ENCODE measurements around the gene FAM24B.

The FAM24B gene

DNA sequence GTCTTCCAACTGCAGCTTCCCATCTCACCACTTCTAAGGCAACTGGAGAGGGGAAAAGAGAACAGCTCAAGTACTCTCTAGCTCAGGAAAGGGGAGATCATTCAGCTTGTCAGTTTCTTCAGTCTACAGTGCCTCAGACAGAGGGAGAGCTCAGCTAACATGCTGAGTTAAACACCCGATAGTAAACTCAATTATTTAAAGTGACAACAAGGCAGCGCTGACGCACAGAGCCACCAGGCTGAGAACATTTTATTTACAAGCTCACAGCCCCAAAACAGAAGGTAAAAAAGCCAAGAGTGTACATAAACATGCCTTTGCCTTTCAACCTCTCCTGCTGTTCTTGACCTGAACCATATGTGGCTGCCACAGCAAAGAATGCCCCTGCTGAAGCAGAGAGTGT, 23.6 kb downstream of the FAM24B start:
- ATAC-seq: peak; percentile 10; the same call in 1 of the 3 replicates
- TF ChIP-seq, protein P1, sequence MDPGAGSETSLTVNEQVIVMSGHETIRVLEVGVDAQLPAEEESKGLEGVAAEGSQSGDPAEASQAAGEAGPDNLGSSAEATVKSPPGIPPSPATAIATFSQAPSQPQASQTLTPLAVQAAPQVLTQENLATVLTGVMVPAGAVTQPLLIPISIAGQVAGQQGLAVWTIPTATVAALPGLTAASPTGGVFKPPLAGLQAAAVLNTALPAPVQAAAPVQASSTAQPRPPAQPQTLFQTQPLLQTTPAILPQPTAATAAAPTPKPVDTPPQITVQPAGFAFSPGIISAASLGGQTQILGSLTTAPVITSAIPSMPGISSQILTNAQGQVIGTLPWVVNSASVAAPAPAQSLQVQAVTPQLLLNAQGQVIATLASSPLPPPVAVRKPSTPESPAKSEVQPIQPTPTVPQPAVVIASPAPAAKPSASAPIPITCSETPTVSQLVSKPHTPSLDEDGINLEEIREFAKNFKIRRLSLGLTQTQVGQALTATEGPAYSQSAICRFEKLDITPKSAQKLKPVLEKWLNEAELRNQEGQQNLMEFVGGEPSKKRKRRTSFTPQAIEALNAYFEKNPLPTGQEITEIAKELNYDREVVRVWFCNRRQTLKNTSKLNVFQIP (CRISPR knock-in tag; IDR thresholded peaks at IDR 0.05; ENCODE audit: borderline replicate concordance, low read depth): no peak
- TF ChIP-seq TCF4 (CRISPR knock-in tag; IDR thresholded peaks at IDR 0.05; ENCODE audit: borderline replicate concordance): no peak
- TF ChIP-seq, protein P2, sequence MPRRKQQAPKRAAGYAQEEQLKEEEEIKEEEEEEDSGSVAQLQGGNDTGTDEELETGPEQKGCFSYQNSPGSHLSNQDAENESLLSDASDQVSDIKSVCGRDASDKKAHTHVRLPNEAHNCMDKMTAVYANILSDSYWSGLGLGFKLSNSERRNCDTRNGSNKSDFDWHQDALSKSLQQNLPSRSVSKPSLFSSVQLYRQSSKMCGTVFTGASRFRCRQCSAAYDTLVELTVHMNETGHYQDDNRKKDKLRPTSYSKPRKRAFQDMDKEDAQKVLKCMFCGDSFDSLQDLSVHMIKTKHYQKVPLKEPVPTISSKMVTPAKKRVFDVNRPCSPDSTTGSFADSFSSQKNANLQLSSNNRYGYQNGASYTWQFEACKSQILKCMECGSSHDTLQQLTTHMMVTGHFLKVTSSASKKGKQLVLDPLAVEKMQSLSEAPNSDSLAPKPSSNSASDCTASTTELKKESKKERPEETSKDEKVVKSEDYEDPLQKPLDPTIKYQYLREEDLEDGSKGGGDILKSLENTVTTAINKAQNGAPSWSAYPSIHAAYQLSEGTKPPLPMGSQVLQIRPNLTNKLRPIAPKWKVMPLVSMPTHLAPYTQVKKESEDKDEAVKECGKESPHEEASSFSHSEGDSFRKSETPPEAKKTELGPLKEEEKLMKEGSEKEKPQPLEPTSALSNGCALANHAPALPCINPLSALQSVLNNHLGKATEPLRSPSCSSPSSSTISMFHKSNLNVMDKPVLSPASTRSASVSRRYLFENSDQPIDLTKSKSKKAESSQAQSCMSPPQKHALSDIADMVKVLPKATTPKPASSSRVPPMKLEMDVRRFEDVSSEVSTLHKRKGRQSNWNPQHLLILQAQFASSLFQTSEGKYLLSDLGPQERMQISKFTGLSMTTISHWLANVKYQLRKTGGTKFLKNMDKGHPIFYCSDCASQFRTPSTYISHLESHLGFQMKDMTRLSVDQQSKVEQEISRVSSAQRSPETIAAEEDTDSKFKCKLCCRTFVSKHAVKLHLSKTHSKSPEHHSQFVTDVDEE (CRISPR knock-in tag; IDR thresholded peaks at IDR 0.05): no peak
- no peak for TF ChIP-seq PPARA (CRISPR knock-in tag; IDR thresholded peaks at IDR 0.05; ENCODE audit: borderline replicate concordance)
- no peak for TF ChIP-seq OSR1 (CRISPR knock-in tag; IDR thresholded peaks at IDR 0.05)
- TF ChIP-seq BACH2 (CRISPR knock-in tag; IDR thresholded peaks at IDR 0.05; ENCODE audit: borderline replicate concordance): no peak
- no peak for TF ChIP-seq ARNTL (CRISPR knock-in tag; IDR thresholded peaks at IDR 0.05; ENCODE audit: borderline replicate concordance, low read depth)
- TF ChIP-seq, protein P3, sequence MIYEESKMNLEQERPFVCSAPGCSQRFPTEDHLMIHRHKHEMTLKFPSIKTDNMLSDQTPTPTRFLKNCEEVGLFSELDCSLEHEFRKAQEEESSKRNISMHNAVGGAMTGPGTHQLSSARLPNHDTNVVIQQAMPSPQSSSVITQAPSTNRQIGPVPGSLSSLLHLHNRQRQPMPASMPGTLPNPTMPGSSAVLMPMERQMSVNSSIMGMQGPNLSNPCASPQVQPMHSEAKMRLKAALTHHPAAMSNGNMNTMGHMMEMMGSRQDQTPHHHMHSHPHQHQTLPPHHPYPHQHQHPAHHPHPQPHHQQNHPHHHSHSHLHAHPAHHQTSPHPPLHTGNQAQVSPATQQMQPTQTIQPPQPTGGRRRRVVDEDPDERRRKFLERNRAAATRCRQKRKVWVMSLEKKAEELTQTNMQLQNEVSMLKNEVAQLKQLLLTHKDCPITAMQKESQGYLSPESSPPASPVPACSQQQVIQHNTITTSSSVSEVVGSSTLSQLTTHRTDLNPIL (CRISPR knock-in tag; IDR thresholded peaks at IDR 0.05; ENCODE audit: low read depth): no peak
- no peak for TF ChIP-seq SNAI2 (CRISPR knock-in tag; IDR thresholded peaks at IDR 0.05)
- TF ChIP-seq RARB (CRISPR knock-in tag; IDR thresholded peaks at IDR 0.05): no peak

DNA sequence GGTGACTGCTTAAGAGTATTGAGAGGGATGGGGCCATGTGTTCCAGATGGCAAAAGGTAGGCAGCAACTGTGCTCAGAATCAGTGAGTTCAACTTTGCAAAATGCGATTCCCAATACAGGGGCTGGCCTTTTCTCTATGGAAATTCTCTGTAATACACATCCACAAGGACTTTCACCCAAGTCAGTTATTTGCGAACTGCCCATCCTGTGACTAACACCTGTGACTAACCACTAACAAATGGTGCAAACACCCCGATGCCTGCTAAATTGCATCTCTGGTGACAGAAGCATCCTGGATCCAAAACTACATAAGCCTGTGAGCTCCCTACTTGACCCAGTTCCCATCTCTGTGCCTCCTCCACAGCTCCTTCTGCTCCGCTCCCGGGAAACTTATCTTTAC, 24.7 kb downstream of the FAM24B start:
- peak; percentile 68 for ATAC-seq
- TF ChIP-seq ZNF8 (CRISPR knock-in tag; IDR thresholded peaks at IDR 0.05) (no peak), ISL1 (CRISPR knock-in tag; IDR thresholded peaks at IDR 0.05) (no peak), CSDC2 (CRISPR knock-in tag; IDR thresholded peaks at IDR 0.05) (no peak), ZNF565 (CRISPR knock-in tag; conservative IDR thresholded peaks at IDR 0.05; ENCODE audit: low read depth) (no peak), RARB (CRISPR knock-in tag; IDR thresholded peaks at IDR 0.05) (no peak), TOX (CRISPR knock-in tag; IDR thresholded peaks at IDR 0.05; ENCODE audit: borderline replicate concordance) (no peak), ARNTL (CRISPR knock-in tag; IDR thresholded peaks at IDR 0.05; ENCODE audit: borderline replicate concordance, low read depth) (no peak), ZC3H10 (CRISPR knock-in tag; IDR thresholded peaks at IDR 0.05) (no peak), ZFP30 (CRISPR knock-in tag; IDR thresholded peaks at IDR 0.05) (no peak), ZFP3 (CRISPR knock-in tag; IDR thresholded peaks at IDR 0.05) (no peak), SNAI2 (CRISPR knock-in tag; IDR thresholded peaks at IDR 0.05) (no peak), ZNF70 (CRISPR knock-in tag; IDR thresholded peaks at IDR 0.05) (no peak), GLIS3 (CRISPR knock-in tag; IDR thresholded peaks at IDR 0.05) (no peak)
- TF ChIP-seq, protein P4, sequence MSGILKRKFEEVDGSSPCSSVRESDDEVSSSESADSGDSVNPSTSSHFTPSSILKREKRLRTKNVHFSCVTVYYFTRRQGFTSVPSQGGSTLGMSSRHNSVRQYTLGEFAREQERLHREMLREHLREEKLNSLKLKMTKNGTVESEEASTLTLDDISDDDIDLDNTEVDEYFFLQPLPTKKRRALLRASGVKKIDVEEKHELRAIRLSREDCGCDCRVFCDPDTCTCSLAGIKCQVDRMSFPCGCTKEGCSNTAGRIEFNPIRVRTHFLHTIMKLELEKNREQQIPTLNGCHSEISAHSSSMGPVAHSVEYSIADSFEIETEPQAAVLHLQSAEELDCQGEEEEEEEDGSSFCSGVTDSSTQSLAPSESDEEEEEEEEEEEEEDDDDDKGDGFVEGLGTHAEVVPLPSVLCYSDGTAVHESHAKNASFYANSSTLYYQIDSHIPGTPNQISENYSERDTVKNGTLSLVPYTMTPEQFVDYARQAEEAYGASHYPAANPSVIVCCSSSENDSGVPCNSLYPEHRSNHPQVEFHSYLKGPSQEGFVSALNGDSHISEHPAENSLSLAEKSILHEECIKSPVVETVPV (CRISPR knock-in tag; IDR thresholded peaks at IDR 0.05): no peak
- TF ChIP-seq, protein P1 (CRISPR knock-in tag; IDR thresholded peaks at IDR 0.05; ENCODE audit: borderline replicate concordance, low read depth): no peak
- TF ChIP-seq, protein P5, sequence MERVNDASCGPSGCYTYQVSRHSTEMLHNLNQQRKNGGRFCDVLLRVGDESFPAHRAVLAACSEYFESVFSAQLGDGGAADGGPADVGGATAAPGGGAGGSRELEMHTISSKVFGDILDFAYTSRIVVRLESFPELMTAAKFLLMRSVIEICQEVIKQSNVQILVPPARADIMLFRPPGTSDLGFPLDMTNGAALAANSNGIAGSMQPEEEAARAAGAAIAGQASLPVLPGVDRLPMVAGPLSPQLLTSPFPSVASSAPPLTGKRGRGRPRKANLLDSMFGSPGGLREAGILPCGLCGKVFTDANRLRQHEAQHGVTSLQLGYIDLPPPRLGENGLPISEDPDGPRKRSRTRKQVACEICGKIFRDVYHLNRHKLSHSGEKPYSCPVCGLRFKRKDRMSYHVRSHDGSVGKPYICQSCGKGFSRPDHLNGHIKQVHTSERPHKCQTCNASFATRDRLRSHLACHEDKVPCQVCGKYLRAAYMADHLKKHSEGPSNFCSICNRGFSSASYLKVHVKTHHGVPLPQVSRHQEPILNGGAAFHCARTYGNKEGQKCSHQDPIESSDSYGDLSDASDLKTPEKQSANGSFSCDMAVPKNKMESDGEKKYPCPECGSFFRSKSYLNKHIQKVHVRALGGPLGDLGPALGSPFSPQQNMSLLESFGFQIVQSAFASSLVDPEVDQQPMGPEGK (CRISPR knock-in tag; IDR thresholded peaks at IDR 0.05; ENCODE audit: borderline replicate concordance): no peak
- TF ChIP-seq, protein P2 (CRISPR knock-in tag; IDR thresholded peaks at IDR 0.05): no peak

Measured in SK-N-SH treated with all-trans-retinoic acid at 6 μM for 48 hours (cell line).